Bronchial epithelial cell (primary cell): ENCODE results near the gene KCNJ5. TPM values are rescaled to one million over a fixed set of nuclear protein-coding genes. Genes with fewer than 3 reads are reported as not detected.

Experiments
- DNase-seq: peaks from one replicate; pipeline ENCODE4 v3.0.0-alpha.2; 2010; ENCODE audit warnings: low read depth
- FAIRE-seq: peaks from 2 replicates; lab custom pipeline; 2011; peaks lifted over from hg19 to GRCh38; lab: Jason Lieb, UNC
- H3K27me3 ChIP-seq: 2 replicates; pipeline ENCODE4 v1.5.1; 2011; ENCODE audit warnings: low read length; ENCODE audit not compliant: control insufficient read depth, insufficient read depth
- H3K36me3 ChIP-seq: 2 replicates; pipeline ENCODE4 v1.5.1; 2011; ENCODE audit warnings: low read length; ENCODE audit not compliant: control insufficient read depth, insufficient read depth
- H3K4me3 ChIP-seq: 2 replicates; pipeline ENCODE4 v1.5.1; 2011; ENCODE audit warnings: mild to moderate bottlenecking, low read depth, low read length, control low read depth
- total RNA-seq: library from RNA; depleted of rRNA; stranded (reverse); fragments of >200 nt; gene quantifications from 2 replicates; pipeline ENCODE4 v1.2.1, GENCODE V29; 2014
- TF ChIP-seq, protein P1 (sequence below): IDR thresholded peaks from 2 replicates; pipeline ENCODE4 v1.5.1; 2011; ENCODE audit warnings: mild to moderate bottlenecking, moderate library complexity, low read length, control low read depth, inconsistent platforms; ENCODE audit not compliant: insufficient read depth, severe bottlenecking

KCNJ5 gene
- total RNA-seq, 1 donor from 2014 or later, result 13.2 TPM

DNA sequence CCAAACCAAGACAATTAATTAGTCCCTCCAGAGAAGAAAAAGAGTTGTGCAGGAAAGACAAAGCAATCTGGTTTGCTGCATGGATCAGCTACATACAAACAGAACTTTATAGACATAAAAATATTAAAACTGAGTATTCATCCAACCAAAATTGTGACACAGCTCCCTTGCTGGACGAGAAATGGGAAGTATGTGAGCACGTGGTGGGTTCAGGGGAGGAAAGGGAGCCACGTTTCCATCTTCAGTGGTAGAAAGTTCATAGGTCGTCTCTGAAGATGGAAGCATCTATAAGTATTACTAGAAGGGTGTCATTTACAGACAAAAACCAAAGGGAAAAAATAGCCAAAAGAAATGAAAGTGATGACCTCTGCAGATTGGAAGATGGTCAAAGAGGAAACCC, 7.1 kb upstream of the KCNJ5 start:
- DNase-seq, result no peak
- Histone ChIP-seq H3K27me3 (peaks cover 2% of the 10 kb centered on the region), H3K36me3 (no peaks in the 10 kb centered on the region), H3K4me3 (no peak overlapping the region)
- TF ChIP-seq, protein P1, sequence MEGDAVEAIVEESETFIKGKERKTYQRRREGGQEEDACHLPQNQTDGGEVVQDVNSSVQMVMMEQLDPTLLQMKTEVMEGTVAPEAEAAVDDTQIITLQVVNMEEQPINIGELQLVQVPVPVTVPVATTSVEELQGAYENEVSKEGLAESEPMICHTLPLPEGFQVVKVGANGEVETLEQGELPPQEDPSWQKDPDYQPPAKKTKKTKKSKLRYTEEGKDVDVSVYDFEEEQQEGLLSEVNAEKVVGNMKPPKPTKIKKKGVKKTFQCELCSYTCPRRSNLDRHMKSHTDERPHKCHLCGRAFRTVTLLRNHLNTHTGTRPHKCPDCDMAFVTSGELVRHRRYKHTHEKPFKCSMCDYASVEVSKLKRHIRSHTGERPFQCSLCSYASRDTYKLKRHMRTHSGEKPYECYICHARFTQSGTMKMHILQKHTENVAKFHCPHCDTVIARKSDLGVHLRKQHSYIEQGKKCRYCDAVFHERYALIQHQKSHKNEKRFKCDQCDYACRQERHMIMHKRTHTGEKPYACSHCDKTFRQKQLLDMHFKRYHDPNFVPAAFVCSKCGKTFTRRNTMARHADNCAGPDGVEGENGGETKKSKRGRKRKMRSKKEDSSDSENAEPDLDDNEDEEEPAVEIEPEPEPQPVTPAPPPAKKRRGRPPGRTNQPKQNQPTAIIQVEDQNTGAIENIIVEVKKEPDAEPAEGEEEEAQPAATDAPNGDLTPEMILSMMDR, result no peak
- no peak for FAIRE-seq

DNA sequence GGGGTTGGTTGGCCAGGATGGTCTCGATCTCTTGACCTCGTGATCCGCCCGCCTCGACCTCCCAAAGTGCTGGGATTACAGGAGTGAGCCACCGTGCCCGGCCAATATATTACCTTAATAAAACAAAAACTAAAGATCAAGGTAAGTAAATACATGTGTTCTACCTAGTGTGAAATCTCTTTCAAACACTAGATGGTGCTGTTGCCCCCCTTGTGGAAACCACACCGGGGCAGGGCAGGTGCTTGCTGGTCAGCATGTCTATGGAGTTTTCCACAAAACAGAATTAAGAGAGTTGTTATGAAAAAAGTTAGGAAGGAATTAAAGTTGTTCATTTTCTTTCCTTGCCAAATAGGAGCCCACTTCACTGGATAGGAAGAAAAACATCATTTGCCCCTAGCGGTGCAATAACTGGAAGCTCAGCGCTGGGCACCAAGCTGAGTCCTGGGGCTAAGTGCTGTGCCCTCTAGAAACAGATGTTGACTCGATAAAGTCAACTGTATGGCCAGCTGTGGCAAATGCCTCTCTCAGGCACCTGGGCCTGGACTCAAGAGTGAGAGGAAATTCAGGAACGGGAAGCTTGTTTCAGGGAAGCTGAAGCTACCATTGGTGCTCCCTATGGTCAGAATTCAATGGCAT, 6.3 kb upstream of the KCNJ5 start:
- no peaks in the 10 kb centered on the region for H3K36me3 ChIP-seq
- peak; percentile 65 for DNase-seq
- peaks cover 2% of the 10 kb centered on the region for H3K27me3 ChIP-seq
- no peak overlapping the region for H3K4me3 ChIP-seq
- no peak for FAIRE-seq
- TF ChIP-seq, protein P1, result peak; percentile 67

DNA sequence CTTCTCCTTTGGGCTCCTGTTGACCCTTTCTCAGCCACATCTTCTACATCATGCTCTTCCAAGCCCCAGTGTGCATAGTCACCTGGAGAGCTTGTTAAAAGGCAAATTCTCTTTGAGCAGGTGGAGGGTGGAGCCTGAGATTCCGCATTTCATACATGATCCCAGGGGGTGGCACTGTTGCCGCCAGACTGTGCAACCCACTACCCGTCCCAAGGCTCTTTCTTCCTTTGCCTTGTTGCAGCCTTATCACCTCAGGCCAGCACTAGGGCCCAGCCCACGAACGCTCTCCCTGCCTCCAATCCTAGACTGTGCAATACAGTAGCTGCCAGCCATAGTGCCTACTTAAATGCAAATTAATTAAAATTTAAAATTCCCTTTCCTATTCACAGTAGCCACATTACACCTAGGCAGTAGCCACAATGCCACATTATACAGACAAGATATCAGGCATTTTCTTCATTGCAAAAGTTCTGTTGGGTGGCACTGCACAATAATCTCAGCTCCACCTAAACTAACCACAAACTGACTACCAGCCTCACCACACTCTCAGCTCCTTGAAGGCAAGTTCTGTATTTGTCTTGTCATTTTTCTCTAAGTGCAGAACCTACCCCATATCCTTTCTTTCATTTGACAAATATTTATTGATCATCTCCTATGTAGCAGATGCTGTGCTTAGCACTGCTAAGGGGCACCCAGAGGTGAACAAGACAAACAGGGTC, 4.6 kb upstream of the KCNJ5 start:
- Histone ChIP-seq H3K27me3 (peaks cover 2% of the 10 kb centered on the region), H3K36me3 (no peaks in the 10 kb centered on the region), H3K4me3 (no peak overlapping the region)
- TF ChIP-seq, protein P1, result peak; percentile 59
- no peak for FAIRE-seq
- DNase-seq, result peak; percentile 38

DNA sequence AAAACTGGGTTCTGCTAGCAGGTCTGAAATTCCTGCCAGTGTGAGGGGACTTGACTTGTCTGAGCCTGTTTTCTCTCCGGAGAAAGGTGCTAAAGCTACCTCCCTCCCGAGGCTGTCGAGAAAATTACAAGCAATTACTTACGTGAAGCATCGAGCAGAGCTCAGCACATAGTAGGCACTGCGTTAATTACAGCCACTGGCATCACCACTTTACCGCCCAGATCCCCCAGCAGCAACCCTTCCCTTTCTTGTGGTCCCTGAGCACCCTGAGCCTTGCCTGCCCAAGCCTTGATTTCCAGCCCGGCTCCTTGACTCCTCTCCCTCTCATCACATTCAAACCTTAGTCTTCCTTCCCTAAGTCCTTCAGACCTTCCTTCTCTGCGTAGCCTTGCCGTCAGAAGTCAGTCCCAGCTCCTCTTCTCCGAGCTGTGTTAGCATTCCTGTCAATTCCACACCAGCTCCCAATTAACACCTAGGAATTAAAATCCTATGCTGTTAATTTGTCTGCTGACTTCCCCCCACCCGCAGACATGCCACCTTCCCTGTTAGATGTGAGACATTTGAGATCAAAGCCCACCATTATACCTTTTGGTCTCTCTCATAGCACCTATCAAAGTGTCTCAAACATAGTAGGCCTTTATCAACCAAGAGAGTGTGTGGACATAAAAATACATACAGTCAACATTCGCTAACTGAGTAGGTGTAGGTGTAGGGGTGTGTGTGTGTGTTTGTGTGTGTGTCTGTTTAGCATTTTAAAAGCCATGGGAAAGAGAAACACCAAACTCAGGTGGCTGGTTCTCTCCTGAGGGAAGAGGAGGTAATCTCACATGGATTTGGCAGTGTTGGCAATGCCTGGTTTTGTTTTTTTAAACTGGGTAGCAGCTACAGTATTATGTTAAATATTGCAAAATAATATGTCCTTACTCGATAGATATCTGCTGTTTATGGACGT, 2.8 kb upstream of the KCNJ5 start:
- peak; percentile 75 for DNase-seq
- TF ChIP-seq, protein P1, result peak; percentile 48
- FAIRE-seq, result no peak
- no peaks in the 10 kb centered on the region for H3K27me3 ChIP-seq
- no peak overlapping the region for H3K4me3 ChIP-seq
- no peaks in the 10 kb centered on the region for H3K36me3 ChIP-seq

DNA sequence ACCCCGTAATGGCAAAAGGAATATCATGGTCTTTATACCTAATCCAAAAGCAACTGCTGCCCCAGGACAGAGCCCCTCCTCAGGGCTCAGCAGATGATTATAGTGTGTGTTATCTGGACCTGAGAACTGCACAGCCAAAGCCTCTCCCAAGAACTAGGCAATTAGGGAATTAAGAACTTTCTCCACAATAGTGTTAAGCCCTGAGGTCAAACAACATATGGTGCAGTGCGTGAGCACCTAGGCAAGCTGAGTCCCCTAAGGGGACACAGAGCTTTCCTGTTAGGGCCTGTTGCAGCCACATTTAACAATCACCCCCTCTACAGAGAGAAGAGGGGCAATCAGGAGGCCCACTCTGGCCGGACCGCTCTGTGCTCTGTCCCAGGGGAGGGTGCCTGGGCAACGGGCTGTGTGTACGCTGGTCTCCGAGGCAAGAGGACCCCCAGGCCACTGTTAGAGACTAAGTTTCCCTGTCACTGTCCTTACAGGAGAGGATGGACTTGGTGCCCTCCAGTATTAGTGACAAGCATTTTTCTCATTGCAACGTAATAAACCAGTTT, 1.4 kb upstream of the KCNJ5 start:
- no peak for FAIRE-seq
- DNase-seq, result no peak
- TF ChIP-seq, protein P1, result no peak
- H3K27me3 ChIP-seq, result no peaks in the 10 kb centered on the region
- no peaks in the 10 kb centered on the region for H3K36me3 ChIP-seq
- no peak overlapping the region for H3K4me3 ChIP-seq
